Suppressor macrophage treated with lipopolysaccharide for 4 hours (primary cell): ENCODE data around the gene PRPSAP1.
A peak's percentile ranks its signal among the peaks of the same experiment; 100 is the strongest.
"Not testable (repeated sequence)": the region's sequence is repeated elsewhere in the genome, so short reads cannot be mapped to it uniquely, and the experiment has no call there.

Experiments used
- DNase-seq: peaks from one replicate; pipeline ENCODE4 v3.0.0-alpha.2; 2020

PRPSAP1 gene

GRCh38 chr17:76317535-76317934, 36.2 kb downstream of the PRPSAP1 start:
- DNase-seq, result no peak

GRCh38 chr17:76314392-76315227, 39.1 kb downstream of the PRPSAP1 start:
- no peak for DNase-seq

GRCh38 chr17:76312735-76313134, 41.0 kb downstream of the PRPSAP1 start:
- DNase-seq, result no peak

- DNase-seq, result no peak
Measured at GRCh38 chr17:76309461-76309860, 44.3 kb downstream of the PRPSAP1 start.

- no peak for DNase-seq
Measured at GRCh38 chr17:76307966-76308338, 45.8 kb downstream of the PRPSAP1 start, which contains the start of gene QRICH2. TSS of gene QRICH2 (minus strand) at chr17:76308276. CDS start at chr17:76307998, 278 bp downstream.

- DNase-seq, result no peak
Measured at GRCh38 chr17:76307299-76307965, 46.3 kb downstream of the PRPSAP1 start.

GRCh38 chr17:76305135-76305454, 48.6 kb downstream of the PRPSAP1 start:
- DNase-seq, result not testable (repeated sequence)

GRCh38 chr17:76304226-76305134, 49.2 kb downstream of the PRPSAP1 start:
- no peak for DNase-seq

- no peak for DNase-seq
Measured at GRCh38 chr17:76297436-76297835, 56.3 kb downstream of the PRPSAP1 start.

GRCh38 chr17:76296889-76297288, 56.8 kb downstream of the PRPSAP1 start:
- DNase-seq, result no peak

- no peak for DNase-seq
Measured at GRCh38 chr17:76296186-76296585, 57.5 kb downstream of the PRPSAP1 start.

GRCh38 chr17:76293106-76293505, 60.6 kb downstream of the PRPSAP1 start:
- no peak for DNase-seq

- no peak for DNase-seq
Measured at GRCh38 chr17:76292567-76292966, 61.1 kb downstream of the PRPSAP1 start.

- no peak for DNase-seq
Measured at GRCh38 chr17:76281573-76282371, 71.9 kb downstream of the PRPSAP1 start.

- no peak for DNase-seq
Measured at GRCh38 chr17:76280650-76281049, 73.1 kb downstream of the PRPSAP1 start.

- no peak for DNase-seq
Measured at GRCh38 chr17:76279742-76280287, 73.9 kb downstream of the PRPSAP1 start.

GRCh38 chr17:76278952-76279741, 74.6 kb downstream of the PRPSAP1 start:
- DNase-seq, result peak; percentile 92

GRCh38 chr17:76278268-76278908, 75.3 kb downstream of the PRPSAP1 start:
- no peak for DNase-seq

GRCh38 chr17:76277300-76278267, 76.1 kb downstream of the PRPSAP1 start:
- DNase-seq, result no peak
